Limb (tissue), 2 donors: ENCODE data around the gene NPHS1.
"Not testable (repeated sequence)": the region's sequence is repeated elsewhere in the genome, so short reads cannot be mapped to it uniquely, and the experiment has no call there.

ENCODE experiments used
- DNase-seq, 2 donors: peaks; one replicate each; pipeline ENCODE4 v3.0.0-alpha.2; 2016; ENCODE audit errors: extremely low spot score in 2 of 2

The NPHS1 gene

GRCh38 chr19:35813043-35813890, 39.0 kb downstream of the NPHS1 start:
- no peak for DNase-seq

- DNase-seq, result no peak
These were observed 39.9 kb downstream of the NPHS1 start, which contains the start of gene PRODH2 for GRCh38 chr19:35812220-35813042. TSS of gene PRODH2 (minus strand) at chr19:35812845. CDS start at chr19:35812805, 40 bp downstream.

GRCh38 chr19:35811317-35812219, 40.7 kb downstream of the NPHS1 start:
- no peak for DNase-seq

GRCh38 chr19:35807633-35808032, 44.7 kb downstream of the NPHS1 start:
- DNase-seq, result no peak

- no peak for DNase-seq
These were observed 45.7 kb downstream of the NPHS1 start for GRCh38 chr19:35806597-35806996.

GRCh38 chr19:35805526-35806102, 46.7 kb downstream of the NPHS1 start:
- no peak for DNase-seq

GRCh38 chr19:35801828-35802227, 50.5 kb downstream of the NPHS1 start:
- DNase-seq, result no peak

- no peak for DNase-seq
These were observed 54.6 kb downstream of the NPHS1 start for GRCh38 chr19:35797663-35798062.

- no peak for DNase-seq
These were observed 55.4 kb downstream of the NPHS1 start for GRCh38 chr19:35796645-35797542.

- DNase-seq, result not testable (repeated sequence)
These were observed 56.7 kb downstream of the NPHS1 start for GRCh38 chr19:35795564-35795963.

GRCh38 chr19:35793381-35794165, 58.7 kb downstream of the NPHS1 start:
- no peak for DNase-seq

- DNase-seq, result no peak
These were observed 59.4 kb downstream of the NPHS1 start for GRCh38 chr19:35792888-35793287.

GRCh38 chr19:35792312-35792711, 60.0 kb downstream of the NPHS1 start:
- DNase-seq, result no peak

GRCh38 chr19:35791814-35792279, 60.5 kb downstream of the NPHS1 start:
- DNase-seq, result no peak

GRCh38 chr19:35790981-35791813, 61.1 kb downstream of the NPHS1 start:
- no peak for DNase-seq

- DNase-seq, result no peak
These were observed 62.0 kb downstream of the NPHS1 start for GRCh38 chr19:35789978-35790944.
